Measurements from ENCODE around the gene HOXB5.

The HOXB5 gene

DNA sequence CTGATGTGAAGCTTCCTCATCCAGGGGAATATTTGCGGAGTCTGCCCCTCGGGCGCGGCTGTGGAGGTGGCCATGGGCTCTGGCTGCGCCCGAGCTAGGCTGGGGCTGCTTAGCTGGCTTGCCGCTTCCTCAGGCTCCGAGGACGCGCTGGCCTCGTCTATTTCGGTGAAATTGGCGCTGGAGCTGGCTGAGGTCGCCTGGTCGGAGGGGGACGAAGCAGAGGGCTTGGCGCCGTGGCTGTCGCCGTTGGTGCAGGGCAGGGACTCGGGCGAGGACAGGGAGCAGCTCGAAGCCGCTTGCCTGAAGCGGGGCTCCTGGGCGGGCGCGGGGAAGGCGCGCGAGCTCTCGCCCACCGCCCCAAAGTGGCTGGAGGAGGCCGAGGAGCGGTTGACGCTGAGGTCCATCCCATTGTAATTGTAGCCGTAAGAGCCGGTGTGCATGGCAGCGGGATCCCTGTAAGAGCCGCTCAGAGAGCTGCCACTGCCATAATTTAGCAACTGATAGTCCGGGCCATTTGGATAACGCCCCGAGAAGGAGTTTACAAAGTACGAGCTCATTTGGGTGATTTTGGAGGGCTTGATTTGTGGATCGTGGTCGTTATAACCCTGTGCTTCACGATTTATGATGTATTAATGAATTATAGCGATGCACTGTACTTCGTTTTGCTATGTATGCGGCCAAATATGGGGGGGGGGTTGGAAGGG, at the start of gene HOXB5:
HOXB5 (minus strand) TSS at position 654 of the 704 bp plus-strand sequence; CDS start at position 557, 97 bp downstream.
- TF ChIP-seq EZH2phosphoT487 (IDR thresholded peaks at IDR 0.05; ENCODE audit: low read depth): no peak
- TF ChIP-seq, protein P1, sequence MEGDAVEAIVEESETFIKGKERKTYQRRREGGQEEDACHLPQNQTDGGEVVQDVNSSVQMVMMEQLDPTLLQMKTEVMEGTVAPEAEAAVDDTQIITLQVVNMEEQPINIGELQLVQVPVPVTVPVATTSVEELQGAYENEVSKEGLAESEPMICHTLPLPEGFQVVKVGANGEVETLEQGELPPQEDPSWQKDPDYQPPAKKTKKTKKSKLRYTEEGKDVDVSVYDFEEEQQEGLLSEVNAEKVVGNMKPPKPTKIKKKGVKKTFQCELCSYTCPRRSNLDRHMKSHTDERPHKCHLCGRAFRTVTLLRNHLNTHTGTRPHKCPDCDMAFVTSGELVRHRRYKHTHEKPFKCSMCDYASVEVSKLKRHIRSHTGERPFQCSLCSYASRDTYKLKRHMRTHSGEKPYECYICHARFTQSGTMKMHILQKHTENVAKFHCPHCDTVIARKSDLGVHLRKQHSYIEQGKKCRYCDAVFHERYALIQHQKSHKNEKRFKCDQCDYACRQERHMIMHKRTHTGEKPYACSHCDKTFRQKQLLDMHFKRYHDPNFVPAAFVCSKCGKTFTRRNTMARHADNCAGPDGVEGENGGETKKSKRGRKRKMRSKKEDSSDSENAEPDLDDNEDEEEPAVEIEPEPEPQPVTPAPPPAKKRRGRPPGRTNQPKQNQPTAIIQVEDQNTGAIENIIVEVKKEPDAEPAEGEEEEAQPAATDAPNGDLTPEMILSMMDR (IDR thresholded peaks at IDR 0.05; ENCODE audit: low read depth, low read length): no peak
- H3K9me3 ChIP-seq (ENCODE audit: insufficient read depth, low read length): no peaks in the 10 kb centered on the region
- peak within 1 kb of the TSS; percentile 68 for H3K4me3 ChIP-seq (ENCODE audit: low read length)
- peak within 1 kb of the TSS; percentile 80 for H3K4me2 ChIP-seq (ENCODE audit: low read length)
- H3K27ac ChIP-seq (ENCODE audit: low read length): no peak within 1 kb of the TSS
- peaks cover 26% of the 10 kb centered on the region for H3K27me3 ChIP-seq (ENCODE audit: low read depth, low read length)
- H3K36me3 ChIP-seq (replicated peaks; ENCODE audit: low read depth, low read length): no peaks in the 10 kb centered on the region
- no peak within 1 kb of the TSS for H2AFZ ChIP-seq (ENCODE audit: low read depth, low read length)
- peaks cover 29% of the 10 kb centered on the region for H3K4me1 ChIP-seq (ENCODE audit: low read length)
- H3K9ac ChIP-seq (ENCODE audit: low read length): peak within 1 kb of the TSS; percentile 21; the same call in 1 of the 2 replicates
- peaks cover 7% of the 10 kb centered on the region; the same call in 1 of the 2 replicates for H3K79me2 ChIP-seq (ENCODE audit: low read length)
- no peaks in the 10 kb centered on the region for H4K20me1 ChIP-seq (ENCODE audit: insufficient read depth, low read length)

DNA sequence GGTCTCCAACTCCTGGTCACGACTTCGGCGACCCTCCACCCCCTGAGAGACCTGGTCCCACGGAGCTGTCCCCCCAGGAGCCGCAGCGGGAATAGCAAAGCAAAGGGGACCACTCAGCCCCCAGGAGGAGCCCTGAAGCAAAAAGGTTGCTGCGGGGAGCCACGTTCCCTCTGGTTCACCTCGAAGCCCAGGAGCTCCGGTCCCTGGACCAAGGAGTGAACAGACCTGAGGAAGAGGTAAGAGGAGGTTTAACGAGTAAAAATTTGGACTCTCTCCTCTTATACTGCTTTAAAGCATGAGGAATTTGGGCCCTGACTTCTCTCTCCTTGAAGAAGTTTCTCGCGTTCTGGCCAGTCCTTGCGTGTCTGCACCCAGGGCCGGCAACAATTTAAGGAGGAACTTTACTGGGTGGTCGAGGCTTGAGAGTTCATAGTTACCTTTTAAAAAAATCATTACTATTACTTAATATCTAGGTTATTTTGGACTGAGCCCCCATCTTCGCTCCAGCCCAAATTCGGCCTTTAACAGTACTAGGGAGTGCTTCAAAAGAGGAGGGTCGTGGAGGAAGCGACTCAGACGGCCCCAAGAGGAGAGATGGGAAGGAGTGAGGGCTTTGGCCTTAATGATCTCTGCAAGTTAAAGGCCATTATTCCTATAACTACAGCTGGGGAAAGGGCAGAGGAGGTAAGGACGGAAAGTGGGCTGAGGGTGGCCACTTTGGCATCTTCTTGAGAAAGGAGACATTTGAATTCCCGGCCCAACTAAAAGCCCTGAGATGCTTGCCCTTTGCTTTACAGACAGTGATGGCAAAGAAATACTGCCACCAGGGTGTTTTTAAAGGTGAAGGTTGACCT, 49.5 kb upstream of the HOXB5 start:
- H3K79me2 ChIP-seq (ENCODE audit: low read length): no peaks in the 10 kb centered on the region
- no peak overlapping the region for H2AFZ ChIP-seq (ENCODE audit: low read depth, low read length)
- H4K20me1 ChIP-seq (ENCODE audit: insufficient read depth, low read length): no peaks in the 10 kb centered on the region
- H3K9ac ChIP-seq (ENCODE audit: low read length): no peak overlapping the region
- no peaks in the 10 kb centered on the region for H3K9me3 ChIP-seq (ENCODE audit: insufficient read depth, low read length)
- H3K4me3 ChIP-seq (ENCODE audit: low read length): no peak overlapping the region
- no peak overlapping the region for H3K27ac ChIP-seq (ENCODE audit: low read length)
- H3K4me2 ChIP-seq (ENCODE audit: low read length): no peak overlapping the region
- peaks cover 11% of the 10 kb centered on the region; the same call in 1 of the 2 replicates for H3K27me3 ChIP-seq (ENCODE audit: low read depth, low read length)
- TF ChIP-seq, protein P1 (IDR thresholded peaks at IDR 0.05; ENCODE audit: low read depth, low read length): no peak
- TF ChIP-seq EZH2phosphoT487 (IDR thresholded peaks at IDR 0.05; ENCODE audit: low read depth): no peak
- no peaks in the 10 kb centered on the region for H3K36me3 ChIP-seq (replicated peaks; ENCODE audit: low read depth, low read length)
- no peaks in the 10 kb centered on the region for H3K4me1 ChIP-seq (ENCODE audit: low read length)

DNA sequence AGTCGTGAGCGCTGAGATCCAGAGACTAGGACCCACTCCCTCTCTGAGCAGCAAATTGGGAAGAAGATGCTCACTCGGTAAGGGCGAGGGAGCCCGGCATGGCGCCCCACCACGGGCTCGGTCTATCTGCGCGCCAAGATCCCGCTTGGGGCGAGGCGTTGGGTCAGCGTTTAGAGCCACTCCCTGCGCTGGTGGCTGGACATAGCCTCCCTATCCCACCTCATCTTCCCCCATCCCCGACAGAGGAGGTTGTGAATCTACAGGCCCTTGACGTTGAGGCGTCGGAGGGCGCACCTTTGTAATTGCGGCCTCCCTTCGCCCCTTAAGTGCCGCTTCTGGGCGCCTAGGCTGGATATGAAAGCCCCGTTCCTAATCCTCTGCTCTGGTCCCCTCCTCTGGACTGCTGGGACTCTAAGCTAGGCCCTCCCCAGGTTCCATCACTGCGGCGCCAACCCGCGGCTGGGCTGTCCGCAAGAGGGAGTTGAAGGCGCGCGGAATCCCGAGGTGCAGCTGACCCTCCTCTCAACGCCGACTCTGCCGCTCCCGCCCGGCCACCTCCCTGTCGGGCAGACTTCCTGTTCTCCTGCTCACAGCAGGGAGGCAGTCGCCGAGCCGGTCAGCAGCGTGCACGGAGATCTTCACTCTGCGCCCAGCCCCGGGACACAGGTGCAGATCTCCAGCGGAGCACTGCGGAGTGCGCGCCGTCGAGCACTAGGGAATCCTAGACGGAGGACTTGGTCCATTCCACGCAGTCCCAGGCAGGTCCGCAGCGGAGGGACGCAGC, 48.7 kb upstream of the HOXB5 start:
- Histone ChIP-seq H3K4me3 (ENCODE audit: low read length) (no peak overlapping the region), H3K36me3 (replicated peaks; ENCODE audit: low read depth, low read length) (no peaks in the 10 kb centered on the region), H3K4me2 (ENCODE audit: low read length) (no peak overlapping the region), H3K4me1 (ENCODE audit: low read length) (no peaks in the 10 kb centered on the region), H3K9me3 (ENCODE audit: insufficient read depth, low read length) (no peaks in the 10 kb centered on the region), H3K79me2 (ENCODE audit: low read length) (no peaks in the 10 kb centered on the region), H3K27me3 (ENCODE audit: low read depth, low read length) (peaks cover 20% of the 10 kb centered on the region), H4K20me1 (ENCODE audit: insufficient read depth, low read length) (no peaks in the 10 kb centered on the region), H3K27ac (ENCODE audit: low read length) (no peak overlapping the region), H2AFZ (ENCODE audit: low read depth, low read length) (no peak overlapping the region), H3K9ac (ENCODE audit: low read length) (no peak overlapping the region)
- TF ChIP-seq EZH2phosphoT487 (IDR thresholded peaks at IDR 0.05; ENCODE audit: low read depth): no peak
- TF ChIP-seq, protein P1 (IDR thresholded peaks at IDR 0.05; ENCODE audit: low read depth, low read length): no peak
